ENCODE results near the gene KIF26B. TPM values are rescaled to one million over a fixed set of nuclear protein-coding genes. Genes with fewer than 3 reads are reported as not detected.

The KIF26B gene
- total and polyA plus RNA-seq, 10 of the 15 experiments (the other 5 are each of a cell fraction or from before 2014, with no cell fraction given) = 0.35 to 11.6 (median 2.2) TPM

DNA sequence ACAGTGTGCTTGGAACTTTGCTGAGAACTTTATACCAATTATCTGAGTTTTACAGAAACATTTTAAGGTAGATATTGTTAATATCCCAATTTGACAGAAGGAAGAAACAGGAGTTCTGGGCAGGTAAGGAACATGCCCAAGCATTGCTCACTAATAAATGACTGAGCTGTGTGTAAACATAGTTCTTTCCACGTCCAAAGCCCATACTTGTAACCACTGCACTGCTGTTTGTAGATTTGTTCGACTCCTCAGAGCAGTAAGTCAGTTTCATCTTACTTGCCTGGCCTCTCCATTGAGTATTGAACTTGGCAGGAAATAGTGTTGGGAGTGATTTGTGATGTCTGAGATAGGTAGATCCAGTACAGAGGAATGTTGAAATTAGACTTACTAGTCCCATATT, 335.1 kb downstream of the KIF26B start:
- FAIRE-seq (no peak), ATAC-seq (no peak), DNase-seq (ENCODE audit: low read depth, low spot score) (no peak)
- ChIA-PET POLR2A (no interaction called here), SMC1A (ENCODE audit: uncharacterized antibody, unreplicated experiment) (no interaction called here), RAD21 (ENCODE audit: unreplicated experiment) (no interaction called here), CTCF (no interaction called here)
- Histone ChIP-seq H4K20me1 (ENCODE audit: control insufficient read depth, insufficient read depth) (no peaks in the 10 kb centered on the region), H3K4me3 (no peak overlapping the region), H3K36me3 (ENCODE audit: control insufficient read depth in 2 of 2, insufficient read depth in 2 of 2, low read length in 1 of 2) (no peaks in the 10 kb centered on the region), H3K27me3 (replicated peaks in 1 of 2; ENCODE audit: control insufficient read depth in 2 of 2, insufficient read depth in 2 of 2, low read length in 1 of 2) (no peaks in the 10 kb centered on the region), H3K4me2 (ENCODE audit: control insufficient read depth, insufficient read depth) (no peak overlapping the region), H3K9ac (ENCODE audit: control insufficient read depth, insufficient read depth, low read length) (no peak overlapping the region), H3K4me1 (ENCODE audit: control insufficient read depth, insufficient read depth, low read length) (no peaks in the 10 kb centered on the region), H3K79me2 (ENCODE audit: control insufficient read depth, insufficient read depth, low read length) (no peaks in the 10 kb centered on the region), H3K27ac (ENCODE audit: control insufficient read depth, insufficient read depth) (no peak overlapping the region), H2AFZ (ENCODE audit: control insufficient read depth, low read depth, low read length) (no peak overlapping the region), H3K9me3 (replicated peaks; ENCODE audit: control insufficient read depth, insufficient read depth, low read length) (no peaks in the 10 kb centered on the region)
- no TSS peak for BruUV-seq (replicated peaks)
- intact Hi-C loops (cut with micrococcal nuclease; ENCODE audit: unreplicated experiment) = no loop called here
- in situ Hi-C loops (cut with MboI) = no loop called here
- 0% methylated on average over 2 of the region's 2 CpGs for whole genome bisulfite sequencing (ENCODE audit: insufficient coverage, insufficient replicate concordance, low lambda C conversion rate, missing lambda C conversion rate)
- TF ChIP-seq, protein P1, sequence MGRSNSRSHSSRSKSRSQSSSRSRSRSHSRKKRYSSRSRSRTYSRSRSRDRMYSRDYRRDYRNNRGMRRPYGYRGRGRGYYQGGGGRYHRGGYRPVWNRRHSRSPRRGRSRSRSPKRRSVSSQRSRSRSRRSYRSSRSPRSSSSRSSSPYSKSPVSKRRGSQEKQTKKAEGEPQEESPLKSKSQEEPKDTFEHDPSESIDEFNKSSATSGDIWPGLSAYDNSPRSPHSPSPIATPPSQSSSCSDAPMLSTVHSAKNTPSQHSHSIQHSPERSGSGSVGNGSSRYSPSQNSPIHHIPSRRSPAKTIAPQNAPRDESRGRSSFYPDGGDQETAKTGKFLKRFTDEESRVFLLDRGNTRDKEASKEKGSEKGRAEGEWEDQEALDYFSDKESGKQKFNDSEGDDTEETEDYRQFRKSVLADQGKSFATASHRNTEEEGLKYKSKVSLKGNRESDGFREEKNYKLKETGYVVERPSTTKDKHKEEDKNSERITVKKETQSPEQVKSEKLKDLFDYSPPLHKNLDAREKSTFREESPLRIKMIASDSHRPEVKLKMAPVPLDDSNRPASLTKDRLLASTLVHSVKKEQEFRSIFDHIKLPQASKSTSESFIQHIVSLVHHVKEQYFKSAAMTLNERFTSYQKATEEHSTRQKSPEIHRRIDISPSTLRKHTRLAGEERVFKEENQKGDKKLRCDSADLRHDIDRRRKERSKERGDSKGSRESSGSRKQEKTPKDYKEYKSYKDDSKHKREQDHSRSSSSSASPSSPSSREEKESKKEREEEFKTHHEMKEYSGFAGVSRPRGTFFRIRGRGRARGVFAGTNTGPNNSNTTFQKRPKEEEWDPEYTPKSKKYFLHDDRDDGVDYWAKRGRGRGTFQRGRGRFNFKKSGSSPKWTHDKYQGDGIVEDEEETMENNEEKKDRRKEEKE (IDR thresholded peaks at IDR 0.05) = no peak
- TF ChIP-seq POLR2AphosphoS2 (IDR thresholded peaks at IDR 0.05; ENCODE audit: low read depth, low read length) (no peak), NRF1 (conservative IDR thresholded peaks at IDR 0.05; ENCODE audit: low read depth, low read length) (no peak), SREBF1 (IDR thresholded peaks at IDR 0.05; ENCODE audit: low read length) (no peak), CBX5 (IDR thresholded peaks at IDR 0.05; ENCODE audit: low read depth) (no peak), ASH2L (IDR thresholded peaks at IDR 0.05; ENCODE audit: borderline replicate concordance, low read depth) (no peak), IKZF2 (IDR thresholded peaks at IDR 0.05) (no peak), KDM1A (IDR thresholded peaks at IDR 0.05; ENCODE audit: borderline replicate concordance) (no peak), POLR2A (IDR thresholded peaks at IDR 0.05; ENCODE audit: low read depth, low read length) (no peak), RAD21 (IDR thresholded peaks at IDR 0.05; ENCODE audit: insufficient read depth, low read depth, low read length) (no peak)
- TF ChIP-seq, protein P2, sequence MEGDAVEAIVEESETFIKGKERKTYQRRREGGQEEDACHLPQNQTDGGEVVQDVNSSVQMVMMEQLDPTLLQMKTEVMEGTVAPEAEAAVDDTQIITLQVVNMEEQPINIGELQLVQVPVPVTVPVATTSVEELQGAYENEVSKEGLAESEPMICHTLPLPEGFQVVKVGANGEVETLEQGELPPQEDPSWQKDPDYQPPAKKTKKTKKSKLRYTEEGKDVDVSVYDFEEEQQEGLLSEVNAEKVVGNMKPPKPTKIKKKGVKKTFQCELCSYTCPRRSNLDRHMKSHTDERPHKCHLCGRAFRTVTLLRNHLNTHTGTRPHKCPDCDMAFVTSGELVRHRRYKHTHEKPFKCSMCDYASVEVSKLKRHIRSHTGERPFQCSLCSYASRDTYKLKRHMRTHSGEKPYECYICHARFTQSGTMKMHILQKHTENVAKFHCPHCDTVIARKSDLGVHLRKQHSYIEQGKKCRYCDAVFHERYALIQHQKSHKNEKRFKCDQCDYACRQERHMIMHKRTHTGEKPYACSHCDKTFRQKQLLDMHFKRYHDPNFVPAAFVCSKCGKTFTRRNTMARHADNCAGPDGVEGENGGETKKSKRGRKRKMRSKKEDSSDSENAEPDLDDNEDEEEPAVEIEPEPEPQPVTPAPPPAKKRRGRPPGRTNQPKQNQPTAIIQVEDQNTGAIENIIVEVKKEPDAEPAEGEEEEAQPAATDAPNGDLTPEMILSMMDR (IDR thresholded peaks at IDR 0.05 in 2 of 3, conservative IDR thresholded peaks at IDR 0.05 in 1 of 3; ENCODE audit: control insufficient read depth in 2 of 3, extremely low read depth in 1 of 3, insufficient read depth in 1 of 3, low read depth in 3 of 3, low read length in 3 of 3) = no peak
- TF ChIP-seq, protein P3, sequence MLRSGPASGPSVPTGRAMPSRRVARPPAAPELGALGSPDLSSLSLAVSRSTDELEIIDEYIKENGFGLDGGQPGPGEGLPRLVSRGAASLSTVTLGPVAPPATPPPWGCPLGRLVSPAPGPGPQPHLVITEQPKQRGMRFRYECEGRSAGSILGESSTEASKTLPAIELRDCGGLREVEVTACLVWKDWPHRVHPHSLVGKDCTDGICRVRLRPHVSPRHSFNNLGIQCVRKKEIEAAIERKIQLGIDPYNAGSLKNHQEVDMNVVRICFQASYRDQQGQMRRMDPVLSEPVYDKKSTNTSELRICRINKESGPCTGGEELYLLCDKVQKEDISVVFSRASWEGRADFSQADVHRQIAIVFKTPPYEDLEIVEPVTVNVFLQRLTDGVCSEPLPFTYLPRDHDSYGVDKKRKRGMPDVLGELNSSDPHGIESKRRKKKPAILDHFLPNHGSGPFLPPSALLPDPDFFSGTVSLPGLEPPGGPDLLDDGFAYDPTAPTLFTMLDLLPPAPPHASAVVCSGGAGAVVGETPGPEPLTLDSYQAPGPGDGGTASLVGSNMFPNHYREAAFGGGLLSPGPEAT (IDR thresholded peaks at IDR 0.05; ENCODE audit: low read depth) = no peak
- TF ChIP-seq, protein P4, sequence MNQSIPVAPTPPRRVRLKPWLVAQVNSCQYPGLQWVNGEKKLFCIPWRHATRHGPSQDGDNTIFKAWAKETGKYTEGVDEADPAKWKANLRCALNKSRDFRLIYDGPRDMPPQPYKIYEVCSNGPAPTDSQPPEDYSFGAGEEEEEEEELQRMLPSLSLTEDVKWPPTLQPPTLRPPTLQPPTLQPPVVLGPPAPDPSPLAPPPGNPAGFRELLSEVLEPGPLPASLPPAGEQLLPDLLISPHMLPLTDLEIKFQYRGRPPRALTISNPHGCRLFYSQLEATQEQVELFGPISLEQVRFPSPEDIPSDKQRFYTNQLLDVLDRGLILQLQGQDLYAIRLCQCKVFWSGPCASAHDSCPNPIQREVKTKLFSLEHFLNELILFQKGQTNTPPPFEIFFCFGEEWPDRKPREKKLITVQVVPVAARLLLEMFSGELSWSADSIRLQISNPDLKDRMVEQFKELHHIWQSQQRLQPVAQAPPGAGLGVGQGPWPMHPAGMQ (IDR thresholded peaks at IDR 0.05; ENCODE audit: borderline replicate concordance) = no peak
- TF ChIP-seq, protein P5, sequence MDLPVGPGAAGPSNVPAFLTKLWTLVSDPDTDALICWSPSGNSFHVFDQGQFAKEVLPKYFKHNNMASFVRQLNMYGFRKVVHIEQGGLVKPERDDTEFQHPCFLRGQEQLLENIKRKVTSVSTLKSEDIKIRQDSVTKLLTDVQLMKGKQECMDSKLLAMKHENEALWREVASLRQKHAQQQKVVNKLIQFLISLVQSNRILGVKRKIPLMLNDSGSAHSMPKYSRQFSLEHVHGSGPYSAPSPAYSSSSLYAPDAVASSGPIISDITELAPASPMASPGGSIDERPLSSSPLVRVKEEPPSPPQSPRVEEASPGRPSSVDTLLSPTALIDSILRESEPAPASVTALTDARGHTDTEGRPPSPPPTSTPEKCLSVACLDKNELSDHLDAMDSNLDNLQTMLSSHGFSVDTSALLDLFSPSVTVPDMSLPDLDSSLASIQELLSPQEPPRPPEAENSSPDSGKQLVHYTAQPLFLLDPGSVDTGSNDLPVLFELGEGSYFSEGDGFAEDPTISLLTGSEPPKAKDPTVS (IDR thresholded peaks at IDR 0.05; ENCODE audit: low read depth, low read length) = no peak
